Smooth muscle cell (in vitro differentiated cells): Measurements from ENCODE around the gene RAET1G. TPM values are rescaled to one million over a fixed set of nuclear protein-coding genes. Genes with fewer than 3 reads are reported as not detected.

Experiments
- DNase-seq: peaks from one replicate; lab custom pipeline; 2025; ENCODE audit not compliant: unreplicated experiment; lab: John Stamatoyannopoulos, UW
- H2AFZ ChIP-seq: fragments of 200-600 bp; sonication (generic); 2 replicates; pipeline ENCODE4 v1.6.0; 2016; ENCODE audit warnings: antibody characterized with exemption, low read depth, mild to moderate bottlenecking
- H3F3A ChIP-seq: fragments of 200-600 bp; sonication (generic); 2 replicates; pipeline ENCODE4 v1.6.0; 2017; ENCODE audit warnings: antibody characterized with exemption, low read depth
- H3K27ac ChIP-seq: fragments of 200-600 bp; sonication (generic); 2 replicates; pipeline ENCODE4 v1.5.1; 2016; ENCODE audit warnings: low read depth, mild to moderate bottlenecking
- H3K27me3 ChIP-seq: fragments of 200-600 bp; sonication (generic); 2 replicates; pipeline ENCODE4 v1.6.1; 2016; ENCODE audit warnings: low read depth, mild to moderate bottlenecking
- H3K36me3 ChIP-seq: fragments of 200-600 bp; sonication (generic); 2 replicates; pipeline ENCODE4 v1.5.1; 2016; ENCODE audit warnings: low read depth
- H3K4me1 ChIP-seq: fragments of 200-600 bp; sonication (generic); 2 replicates; pipeline ENCODE4 v1.5.1; 2016; ENCODE audit warnings: low read depth
- H3K4me2 ChIP-seq: fragments of 200-600 bp; sonication (generic); 2 replicates; pipeline ENCODE4 v1.6.0; 2016; ENCODE audit warnings: mild to moderate bottlenecking
- H3K4me3 ChIP-seq: fragments of 200-600 bp; sonication (generic); 2 replicates; pipeline ENCODE4 v1.5.1; 2016; ENCODE audit warnings: mild to moderate bottlenecking
- H3K79me2 ChIP-seq: fragments of 200-600 bp; sonication (generic); 2 replicates; pipeline ENCODE4 v1.6.0; 2016; ENCODE audit warnings: low read depth, mild to moderate bottlenecking
- H3K9ac ChIP-seq: fragments of 200-600 bp; sonication (generic); 2 replicates; pipeline ENCODE4 v1.6.0; 2016; ENCODE audit warnings: low read depth
- H3K9me3 ChIP-seq: fragments of 200-600 bp; sonication (generic); replicated peaks from 2 replicates; pipeline ENCODE4 v1.5.1; 2016; ENCODE audit warnings: low read depth
- H4K20me1 ChIP-seq: fragments of 200-600 bp; sonication (generic); 2 replicates; pipeline ENCODE4 v1.6.0; 2016; ENCODE audit warnings: low read depth
- WGBS: methylation state at CpG from one replicate; pipeline ENCODE4 v1.1.7; 2016; ENCODE audit warnings: low lambda C conversion rate; 5-methylcytosine and 5-hydroxymethylcytosine counted together
- polyA plus RNA-seq: library from polyadenylated mRNA; unstranded; fragments of >200 nt; fragmentation: Nextera tagmentation; extraction: Ambion mirVana; gene quantifications from 2 replicates; pipeline ENCODE4 v1.2.1, GENCODE V29; 2016
- total RNA-seq: library from RNA; depleted of rRNA; stranded (reverse); fragments of >200 nt; gene quantifications from 2 replicates; pipeline ENCODE4 v1.2.3, GENCODE V29; 2014
- TF ChIP-seq, protein P1 (sequence below): fragments of 200-600 bp; sonication (generic); IDR thresholded peaks from 2 replicates; pipeline ENCODE4 v1.5.1; 2017; ENCODE audit warnings: borderline replicate concordance, mild to moderate bottlenecking, antibody characterized with exemption; ENCODE audit not compliant: insufficient read depth, poor library complexity, severe bottlenecking

RAET1G gene
- total and polyA plus RNA-seq, 2 experiments from 2014 or later: 1.7 to 2.4 TPM

DNA sequence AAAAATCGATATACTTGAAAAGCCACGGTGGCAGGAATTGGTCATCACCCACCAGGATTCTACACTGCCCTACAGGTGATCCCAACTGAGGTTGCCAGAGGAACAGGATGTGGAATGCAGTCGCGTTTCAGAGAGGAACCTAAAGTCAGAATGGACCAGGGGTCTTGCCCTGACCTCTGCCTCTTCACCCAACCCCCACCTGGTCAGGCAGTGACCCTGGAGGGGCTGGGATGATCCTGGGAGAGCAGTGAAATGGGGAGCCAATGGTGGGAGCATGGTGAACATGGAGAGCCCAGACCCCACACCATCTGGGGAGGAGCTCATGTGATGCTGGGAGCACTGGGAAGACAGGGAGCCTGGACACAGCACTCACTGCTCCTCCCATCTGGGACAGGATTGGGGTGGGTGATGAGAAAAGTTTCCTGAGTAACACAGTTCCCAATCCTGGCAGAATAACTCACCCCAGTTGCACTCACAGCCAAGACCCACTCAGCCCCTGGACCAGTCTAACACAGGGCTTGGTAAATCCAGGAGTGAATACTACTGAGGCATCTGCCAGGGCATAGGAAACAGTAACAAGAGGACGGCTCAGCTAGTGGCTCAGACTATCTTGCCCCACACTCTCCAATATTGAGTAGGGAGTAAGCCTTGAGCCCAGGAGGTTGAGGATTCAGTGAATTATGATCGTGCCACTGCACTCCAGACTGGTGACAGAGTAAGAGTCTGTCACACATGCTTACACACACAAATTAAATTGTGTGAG is 17.2 kb upstream of the RAET1G start:
- DNase-seq: no peak
- Histone ChIP-seq H4K20me1 (no peaks in the 10 kb centered on the region), H3K4me3 (no peak overlapping the region), H3K79me2 (no peaks in the 10 kb centered on the region), H3K4me1 (no peaks in the 10 kb centered on the region), H3K9me3 (no peaks in the 10 kb centered on the region), H3F3A (no peaks in the 10 kb centered on the region), H2AFZ (no peak overlapping the region), H3K9ac (no peak overlapping the region), H3K36me3 (no peaks in the 10 kb centered on the region), H3K27ac (no peak overlapping the region), H3K27me3 (peaks cover 79% of the 10 kb centered on the region), H3K4me2 (no peak overlapping the region)
- 31% methylated on average over 6 of the region's 6 CpGs for WGBS
- TF ChIP-seq, protein P1, sequence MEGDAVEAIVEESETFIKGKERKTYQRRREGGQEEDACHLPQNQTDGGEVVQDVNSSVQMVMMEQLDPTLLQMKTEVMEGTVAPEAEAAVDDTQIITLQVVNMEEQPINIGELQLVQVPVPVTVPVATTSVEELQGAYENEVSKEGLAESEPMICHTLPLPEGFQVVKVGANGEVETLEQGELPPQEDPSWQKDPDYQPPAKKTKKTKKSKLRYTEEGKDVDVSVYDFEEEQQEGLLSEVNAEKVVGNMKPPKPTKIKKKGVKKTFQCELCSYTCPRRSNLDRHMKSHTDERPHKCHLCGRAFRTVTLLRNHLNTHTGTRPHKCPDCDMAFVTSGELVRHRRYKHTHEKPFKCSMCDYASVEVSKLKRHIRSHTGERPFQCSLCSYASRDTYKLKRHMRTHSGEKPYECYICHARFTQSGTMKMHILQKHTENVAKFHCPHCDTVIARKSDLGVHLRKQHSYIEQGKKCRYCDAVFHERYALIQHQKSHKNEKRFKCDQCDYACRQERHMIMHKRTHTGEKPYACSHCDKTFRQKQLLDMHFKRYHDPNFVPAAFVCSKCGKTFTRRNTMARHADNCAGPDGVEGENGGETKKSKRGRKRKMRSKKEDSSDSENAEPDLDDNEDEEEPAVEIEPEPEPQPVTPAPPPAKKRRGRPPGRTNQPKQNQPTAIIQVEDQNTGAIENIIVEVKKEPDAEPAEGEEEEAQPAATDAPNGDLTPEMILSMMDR: no peak

DNA sequence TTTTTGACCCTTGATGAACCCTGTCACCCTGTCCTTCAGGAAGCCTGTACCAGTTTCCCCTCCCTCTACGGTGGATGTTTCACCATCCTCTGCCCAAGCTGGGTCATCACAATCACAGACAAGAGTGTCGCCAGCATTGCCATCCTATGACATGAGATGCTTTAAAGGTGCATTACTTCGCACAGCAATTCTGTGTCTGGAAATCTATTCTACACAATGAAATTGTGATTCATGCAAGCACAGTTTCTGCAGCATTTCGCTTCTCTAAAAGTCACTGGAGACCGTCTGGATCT is 16.4 kb upstream of the RAET1G start:
- Histone ChIP-seq H3K36me3 (no peaks in the 10 kb centered on the region), H3K4me1 (no peaks in the 10 kb centered on the region), H3K79me2 (no peaks in the 10 kb centered on the region), H3K4me3 (no peak overlapping the region), H3F3A (no peaks in the 10 kb centered on the region), H3K9me3 (no peaks in the 10 kb centered on the region), H3K27ac (no peak overlapping the region), H3K27me3 (peaks cover 87% of the 10 kb centered on the region), H4K20me1 (no peaks in the 10 kb centered on the region), H3K9ac (no peak overlapping the region), H2AFZ (no peak overlapping the region), H3K4me2 (peak overlapping the region; percentile 86)
- TF ChIP-seq, protein P1: no peak
- no peak for DNase-seq
- WGBS: 39% methylated on average over 5 of the region's 5 CpGs

DNA sequence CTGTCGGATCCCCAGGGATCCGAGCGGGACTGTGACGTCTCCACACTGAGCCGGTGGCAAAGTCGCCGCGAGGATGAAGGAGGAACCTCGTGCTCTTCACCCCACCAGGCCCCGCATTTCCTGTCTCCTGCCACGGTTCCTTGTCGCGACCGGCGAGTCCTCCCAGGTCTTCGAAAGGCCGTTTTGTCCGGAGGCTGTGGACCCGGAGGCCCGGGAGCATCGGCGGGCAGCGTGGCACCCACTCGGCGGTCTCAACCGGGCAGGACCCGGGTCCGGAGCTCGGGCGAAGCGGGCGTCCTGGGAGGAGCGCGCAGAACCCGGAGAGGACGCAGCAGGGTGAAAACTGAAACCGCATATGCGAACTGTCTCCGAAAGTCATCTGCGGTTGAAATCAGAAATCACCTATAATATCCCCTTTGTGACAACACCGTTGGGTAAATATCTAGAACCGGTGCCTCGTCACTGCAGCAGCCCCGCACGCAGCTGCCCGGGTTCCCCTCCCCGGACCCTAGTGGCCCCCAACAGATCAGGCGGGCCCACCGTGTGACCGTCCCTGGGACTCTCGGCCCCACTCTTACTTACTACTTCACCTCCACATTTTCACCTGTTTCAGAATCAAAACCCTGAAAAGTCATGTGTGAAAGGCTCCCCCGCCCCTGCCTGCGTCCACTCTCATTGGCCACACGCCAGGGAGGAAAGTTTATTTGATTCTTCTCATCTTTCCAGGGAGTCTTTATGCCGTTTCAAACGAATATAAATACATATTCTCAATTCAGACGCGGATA is 15.8 kb upstream of the RAET1G start:
- Histone ChIP-seq H3K4me1 (no peaks in the 10 kb centered on the region), H3K27ac (no peak overlapping the region), H2AFZ (no peak overlapping the region), H3K27me3 (peaks cover 84% of the 10 kb centered on the region), H3K9ac (no peak overlapping the region), H3K36me3 (no peaks in the 10 kb centered on the region), H3K79me2 (no peaks in the 10 kb centered on the region), H4K20me1 (no peaks in the 10 kb centered on the region), H3F3A (no peaks in the 10 kb centered on the region), H3K4me2 (peak overlapping the region; percentile 86), H3K9me3 (no peaks in the 10 kb centered on the region), H3K4me3 (peak overlapping the region; percentile 42)
- no peak for DNase-seq
- 5% methylated on average over 58 of the region's 58 CpGs for WGBS
- TF ChIP-seq, protein P1: no peak
